Mesodermal cell (in vitro differentiated cells): ENCODE measurements around the gene OSBPL10.
"Not testable (repeated sequence)": the region's sequence is repeated elsewhere in the genome, so short reads cannot be mapped to it uniquely, and the experiment has no call there.

Source experiments
- H3K27ac ChIP-seq: 2 replicates; pipeline ENCODE4 v1.7.0; 2013; ENCODE audit warnings: mild to moderate bottlenecking, low read depth, low read length, moderate library complexity; ENCODE audit not compliant: severe bottlenecking
- H3K36me3 ChIP-seq: 2 replicates; pipeline ENCODE4 v1.7.1; 2013; ENCODE audit warnings: mild to moderate bottlenecking, low read length, moderate library complexity; ENCODE audit not compliant: control insufficient read depth, insufficient read depth
- H3K4me1 ChIP-seq: one replicate; pipeline ENCODE4 v1.7.1; 2013; ENCODE audit warnings: mild to moderate bottlenecking, low read length; ENCODE audit not compliant: insufficient read depth, control insufficient read depth, poor library complexity, severe bottlenecking
- H3K4me3 ChIP-seq: 2 replicates; pipeline ENCODE4 v1.7.0; 2013; ENCODE audit warnings: low read length, control low read depth, mild to moderate bottlenecking; ENCODE audit not compliant: insufficient read depth, poor library complexity, severe bottlenecking; ENCODE audit errors: extremely low read depth
- H3K9me3 ChIP-seq: 2 replicates; pipeline ENCODE4 v1.7.1; 2013; ENCODE audit warnings: mild to moderate bottlenecking, low read length, moderate library complexity; ENCODE audit not compliant: control insufficient read depth
- WGBS, 2 experiments: methylation state at CpG; one replicate each; pipeline ENCODE4 v1.1.5; 2013; ENCODE audit warnings: missing lambda C conversion rate in 2 of 2; ENCODE audit not compliant: insufficient coverage in 2 of 2; 5-methylcytosine and 5-hydroxymethylcytosine counted together

OSBPL10 gene

GRCh38 chr3:32009957-32010356 lies 28.9 kb upstream of the OSBPL10 start:
- no peaks in the 10 kb centered on the region for H3K9me3 ChIP-seq
- H3K36me3 ChIP-seq = no peaks in the 10 kb centered on the region
- H3K4me3 ChIP-seq = no peak overlapping the region
- no peaks in the 10 kb centered on the region for H3K4me1 ChIP-seq
- 95 to 100% methylated on average over 2 of the region's 2 CpGs for WGBS, 2 experiments
- H3K27ac ChIP-seq = no peak overlapping the region

GRCh38 chr3:32009101-32009500 lies 28.0 kb upstream of the OSBPL10 start:
- no peak overlapping the region for H3K27ac ChIP-seq
- no peaks in the 10 kb centered on the region for H3K4me1 ChIP-seq
- no peaks in the 10 kb centered on the region for H3K9me3 ChIP-seq
- no peak overlapping the region for H3K4me3 ChIP-seq
- 92 to 100% methylated on average over 2 of the region's 2 CpGs for WGBS, 2 experiments
- H3K36me3 ChIP-seq = no peaks in the 10 kb centered on the region

DNA sequence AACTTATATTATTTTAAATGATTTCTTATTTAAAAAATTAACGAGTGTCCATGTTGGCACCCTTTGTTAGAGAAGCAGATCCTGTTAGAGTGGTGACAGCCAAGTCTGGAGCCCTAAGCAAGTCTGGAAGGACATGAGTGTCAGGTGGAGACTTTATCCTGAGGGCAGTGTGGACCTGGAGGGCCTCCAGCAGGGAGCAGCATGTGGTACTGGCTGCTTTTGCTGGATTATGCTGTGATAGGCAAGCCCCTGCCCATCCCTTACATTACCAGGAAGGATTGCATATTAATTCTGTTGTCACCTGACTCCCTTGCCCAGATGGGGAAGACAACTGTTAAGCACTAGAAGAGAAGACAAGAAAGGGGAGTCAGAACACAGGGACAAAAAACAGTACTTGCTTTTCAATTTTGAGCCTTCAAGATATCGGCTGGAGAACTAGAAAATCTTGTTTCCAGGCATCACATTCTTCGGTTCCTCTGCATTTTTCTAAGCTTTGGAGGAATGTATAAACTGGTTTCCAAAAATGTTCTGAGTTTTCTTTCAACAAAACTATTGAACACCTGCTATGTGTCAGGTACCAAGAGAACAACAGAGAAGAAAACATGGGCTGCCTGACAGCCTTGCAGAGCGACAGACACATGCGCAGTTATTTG lies 23.2 kb upstream of the OSBPL10 start:
- 96 to 100% methylated on average over 2 to 4 of the region's 5 CpGs for WGBS, 2 experiments
- H3K4me3 ChIP-seq = no peak overlapping the region
- H3K36me3 ChIP-seq = no peaks in the 10 kb centered on the region
- no peaks in the 10 kb centered on the region for H3K4me1 ChIP-seq
- H3K9me3 ChIP-seq = no peaks in the 10 kb centered on the region
- H3K27ac ChIP-seq = no peak overlapping the region

DNA sequence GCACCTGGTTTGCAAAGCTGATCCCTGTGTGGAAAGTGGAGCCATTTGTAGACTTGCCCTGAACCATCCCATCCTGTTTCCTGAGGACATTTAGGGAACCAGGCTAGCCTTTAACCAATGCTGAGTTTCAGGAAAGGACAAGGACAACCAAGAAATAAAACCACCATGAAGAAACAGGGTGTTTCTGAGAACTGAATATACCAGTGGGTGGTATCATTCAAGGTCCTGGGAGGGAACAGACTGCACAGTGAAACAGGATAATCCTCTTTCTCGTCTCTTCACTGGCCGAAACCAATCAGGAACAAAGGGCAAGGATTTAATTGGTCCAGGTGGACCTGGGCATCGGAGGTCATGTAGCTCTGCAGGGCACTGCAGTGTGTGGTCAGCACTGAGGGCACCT lies 22.3 kb upstream of the OSBPL10 start:
- Histone ChIP-seq H3K4me3 (no peak overlapping the region), H3K36me3 (no peaks in the 10 kb centered on the region), H3K4me1 (no peaks in the 10 kb centered on the region), H3K27ac (no peak overlapping the region), H3K9me3 (no peaks in the 10 kb centered on the region)
- 87 to 88% methylated on average over 3 of the region's 3 CpGs for WGBS, 2 experiments

DNA sequence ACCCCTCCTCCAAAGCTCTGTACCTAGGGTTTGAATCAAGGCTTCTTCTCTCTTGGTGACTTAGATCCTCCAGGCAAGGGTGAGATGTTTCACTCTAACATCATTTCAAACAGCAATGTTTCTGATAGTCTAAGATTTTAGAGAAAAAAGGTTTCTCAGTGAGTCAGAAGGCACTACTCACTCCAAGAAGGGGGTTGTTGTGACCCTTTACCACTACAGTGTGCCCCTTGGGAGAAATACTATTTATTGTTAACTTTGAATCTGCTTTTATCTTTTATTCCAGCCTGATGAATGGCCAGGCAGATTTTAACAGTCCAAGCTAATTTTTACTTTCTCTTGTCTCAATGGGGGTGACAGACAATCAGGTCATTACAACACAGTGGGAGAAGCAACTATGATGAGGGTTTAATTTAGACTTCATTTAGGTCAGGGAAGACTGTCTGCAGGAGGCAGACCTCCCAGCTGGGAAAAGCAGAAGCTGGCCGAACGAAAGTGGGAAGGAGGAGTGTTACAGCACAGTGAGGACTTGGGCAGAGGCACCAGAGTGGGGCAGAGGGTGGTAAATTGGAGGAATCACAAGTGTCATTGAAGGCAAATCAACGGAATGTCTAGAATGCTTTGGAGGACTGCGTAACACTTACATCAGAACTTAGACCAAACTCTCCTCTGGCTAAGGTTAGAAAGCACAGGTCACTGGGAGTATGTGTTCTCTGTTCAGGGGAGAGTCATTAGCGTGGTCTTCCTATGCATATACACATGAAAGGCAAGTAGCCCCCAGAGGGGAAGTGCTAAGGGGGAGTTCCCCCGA lies 21.7 kb upstream of the OSBPL10 start:
- Histone ChIP-seq H3K36me3 (no peaks in the 10 kb centered on the region), H3K27ac (no peak overlapping the region), H3K4me3 (no peak overlapping the region), H3K9me3 (no peaks in the 10 kb centered on the region), H3K4me1 (no peaks in the 10 kb centered on the region)
- WGBS, 2 experiments = 42 to 45% methylated on average over 5 of the region's 6 CpGs

DNA sequence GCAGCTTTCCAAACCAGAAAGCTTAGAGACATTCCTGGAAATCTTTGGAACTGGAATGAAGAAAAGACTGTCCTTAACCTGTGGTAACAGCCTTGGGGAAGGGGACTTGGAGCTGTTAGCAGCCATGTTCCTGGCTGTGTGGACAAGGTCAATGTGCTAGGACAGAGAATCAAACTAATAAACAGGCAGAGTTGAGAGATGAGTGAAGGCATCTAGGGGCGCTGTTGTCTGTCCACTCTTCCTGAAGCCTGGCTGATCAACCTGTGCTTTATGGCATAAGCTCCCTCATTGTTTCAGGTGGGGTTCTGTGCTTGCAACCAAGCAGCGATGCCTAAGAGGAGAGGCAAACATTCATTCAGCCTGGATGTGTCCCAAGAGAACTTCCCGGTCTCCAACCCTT lies 19.8 kb upstream of the OSBPL10 start:
- H3K27ac ChIP-seq = no peak overlapping the region
- no peak overlapping the region for H3K4me3 ChIP-seq
- H3K4me1 ChIP-seq = no peaks in the 10 kb centered on the region
- 84 to 100% methylated on average over 1 to 2 of the region's 3 CpGs for WGBS, 2 experiments
- peaks cover under 1% of the 10 kb centered on the region for H3K9me3 ChIP-seq
- no peaks in the 10 kb centered on the region for H3K36me3 ChIP-seq

DNA sequence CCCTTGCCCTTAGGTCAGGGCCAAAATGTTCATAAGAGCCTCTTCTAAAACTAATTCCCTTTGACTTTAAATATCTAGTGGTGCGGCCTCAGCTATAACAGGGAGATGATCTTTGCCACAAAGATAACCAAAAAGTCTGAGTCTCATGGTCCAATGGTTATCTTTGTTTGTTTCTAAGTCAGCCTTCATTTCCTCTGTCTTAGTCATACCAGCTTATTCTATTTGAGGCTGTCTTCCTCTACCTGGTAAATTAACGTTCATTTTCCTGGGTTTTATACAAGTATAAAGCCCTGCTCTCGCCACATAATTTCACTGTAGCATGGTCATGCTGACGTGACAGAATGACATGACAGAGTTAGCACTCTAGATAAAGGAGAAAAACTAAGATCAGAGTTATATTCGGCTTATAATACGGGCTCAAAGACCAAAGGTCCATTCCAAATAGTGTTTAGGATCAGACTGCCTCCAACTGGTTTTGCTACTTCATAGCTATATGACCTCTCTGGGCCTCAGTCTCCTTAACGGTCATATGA lies 18.9 kb upstream of the OSBPL10 start:
- Histone ChIP-seq H3K9me3 (peaks cover 6% of the 10 kb centered on the region), H3K27ac (no peak overlapping the region), H3K36me3 (no peaks in the 10 kb centered on the region), H3K4me1 (no peaks in the 10 kb centered on the region), H3K4me3 (no peak overlapping the region)
- WGBS, 2 experiments = 90 to 91% methylated on average over 6 of the region's 7 CpGs

GRCh38 chr3:31997500-31997899 lies 16.4 kb upstream of the OSBPL10 start:
- Histone ChIP-seq H3K9me3 (peaks cover 15% of the 10 kb centered on the region), H3K4me1 (no peaks in the 10 kb centered on the region), H3K27ac (no peak overlapping the region), H3K36me3 (no peaks in the 10 kb centered on the region), H3K4me3 (no peak overlapping the region)
- 84 to 98% methylated on average over 2 to 4 of the region's 6 CpGs for WGBS, 2 experiments

DNA sequence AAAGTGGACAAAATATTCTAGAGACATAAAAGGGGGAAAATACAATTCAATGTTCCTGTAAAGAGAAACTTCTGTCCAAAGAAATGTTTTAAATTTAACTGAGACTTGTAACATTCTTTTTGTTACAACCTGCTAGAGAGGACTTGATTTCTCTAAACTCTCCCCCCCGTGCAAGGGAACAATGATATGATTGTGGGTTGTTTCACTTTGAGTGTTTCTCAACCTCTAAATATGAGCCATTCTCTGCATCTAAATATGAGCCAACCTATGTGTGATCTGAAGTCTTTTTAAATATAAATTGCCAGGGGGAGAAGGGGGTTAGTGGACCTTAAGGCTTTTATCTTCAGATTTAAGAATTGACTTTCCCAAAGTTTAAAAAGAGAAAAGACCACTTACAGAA lies 15.1 kb upstream of the OSBPL10 start:
- Histone ChIP-seq H3K9me3 (peaks cover 15% of the 10 kb centered on the region), H3K36me3 (no peaks in the 10 kb centered on the region), H3K4me1 (no peaks in the 10 kb centered on the region), H3K4me3 (no peak overlapping the region), H3K27ac (no peak overlapping the region)
- WGBS, 2 experiments = no CpG with 5 or more reads among the region's 1 CpG

- H3K9me3 ChIP-seq = peaks cover 24% of the 10 kb centered on the region
- 93 to 98% methylated on average over 2 to 5 of the region's 5 CpGs for WGBS, 2 experiments
- not testable (repeated sequence) for H3K36me3 ChIP-seq, H3K27ac ChIP-seq, H3K4me1 ChIP-seq, H3K4me3 ChIP-seq
Observed at GRCh38 chr3:31995026-31995425, 14.0 kb upstream of the OSBPL10 start.

GRCh38 chr3:31993843-31994242 lies 12.8 kb upstream of the OSBPL10 start:
- no peak overlapping the region for H3K27ac ChIP-seq
- no peak overlapping the region for H3K4me3 ChIP-seq
- no peaks in the 10 kb centered on the region for H3K36me3 ChIP-seq
- H3K4me1 ChIP-seq = no peaks in the 10 kb centered on the region
- H3K9me3 ChIP-seq = peaks cover 29% of the 10 kb centered on the region
- no CpG with 5 or more reads among the region's 1 CpG for WGBS, 2 experiments
